A673 (cell line): Measurements from ENCODE around the gene HMCN2. TPM values are rescaled to one million over a fixed set of nuclear protein-coding genes. Genes with fewer than 3 reads are reported as not detected.

Experiments used
- BruUV-seq: library from RNA; stranded (reverse); fragments of 400-500 nt; replicated peaks from 2 replicates; lab custom pipeline; 2021; lab: Mats Ljungman, UMichigan
- CTCF ChIA-PET: fragments of 300-600 bp; sonication (Branson Sonifier 250); formaldehyde crosslinking; loops from one replicate; lab custom pipeline; 2022; ENCODE audit warnings: antibody characterized with exemption; lab: Charles Lee
- POLR2A ChIA-PET: fragments of 300-600 bp; sonication (Branson Sonifier 250); formaldehyde crosslinking; loops from one replicate; lab custom pipeline; 2022; ENCODE audit warnings: antibody characterized with exemption; ENCODE audit not compliant: low non-redundant PET; lab: Charles Lee
- DNase-seq: peaks from one replicate; pipeline ENCODE4 v3.0.0-alpha.2; 2015; ENCODE audit warnings: low spot score
- H3K27ac ChIP-seq: fragments of 200-600 bp; sonication (generic); 2 replicates; pipeline ENCODE4 v1.5.1; 2016; ENCODE audit warnings: mixed run types, low read depth, mild to moderate bottlenecking, mixed read lengths, antibody characterized with exemption, low read length; ENCODE audit not compliant: poor library complexity, severe bottlenecking
- H3K27me3 ChIP-seq: fragments of 200-600 bp; sonication (generic); replicated peaks from 2 replicates; pipeline ENCODE4 v1.6.1; 2017; ENCODE audit warnings: mixed run types, low read depth, mild to moderate bottlenecking, mixed read lengths, antibody characterized with exemption, low read length; ENCODE audit not compliant: insufficient read depth, poor library complexity
- H3K36me3 ChIP-seq: fragments of 200-600 bp; sonication (generic); 2 replicates; pipeline ENCODE4 v1.6.1; 2016; ENCODE audit warnings: mixed run types, mild to moderate bottlenecking, mixed read lengths, antibody characterized with exemption, low read length; ENCODE audit not compliant: insufficient read depth, poor library complexity, severe bottlenecking
- H3K4me1 ChIP-seq: fragments of 200-600 bp; sonication (generic); 2 replicates; pipeline ENCODE4 v1.6.1; 2017; ENCODE audit warnings: mixed run types, mild to moderate bottlenecking, mixed read lengths, antibody characterized with exemption, low read length; ENCODE audit not compliant: insufficient read depth, poor library complexity, severe bottlenecking
- H3K4me3 ChIP-seq: fragments of 200-600 bp; sonication (generic); 2 replicates; pipeline ENCODE4 v1.5.1; 2016; ENCODE audit warnings: low read depth, mixed run types, mild to moderate bottlenecking, mixed read lengths, low read length; ENCODE audit not compliant: poor library complexity, severe bottlenecking
- H3K9me3 ChIP-seq: fragments of 200-600 bp; sonication (generic); 2 replicates; pipeline ENCODE4 v1.6.1; 2016; ENCODE audit warnings: mixed run types, low read depth, mild to moderate bottlenecking, mixed read lengths, antibody characterized with exemption, low read length; ENCODE audit not compliant: poor library complexity, severe bottlenecking
- CTCF ChIP-seq: fragments of 300-800, 200-600 bp; sonication (generic); conservative IDR thresholded peaks from 2 replicates; pipeline ENCODE4 v1.5.1; 2017; ENCODE audit warnings: low read depth, mild to moderate bottlenecking, antibody characterized with exemption, low read length, moderate library complexity, mixed read lengths
- EZH2 ChIP-seq: fragments of 200-600 bp; sonication (generic); IDR thresholded peaks from 2 replicates; pipeline ENCODE4 v1.6.1; 2017; ENCODE audit warnings: borderline replicate concordance, low read depth, mild to moderate bottlenecking, mixed read lengths, antibody characterized with exemption, low read length; ENCODE audit not compliant: poor library complexity, severe bottlenecking
- intact Hi-C: fragments of 100-400 bp; cut with micrococcal nuclease; formaldehyde crosslinking; loops from one replicate; pipeline ENCODE4 v1.10.0; 2022; ENCODE audit not compliant: unreplicated experiment
- total RNA-seq: library from RNA; stranded (reverse); gene quantifications from 2 replicates; pipeline ENCODE4 v1.2.3, GENCODE V29; 2021

Gene HMCN2
- total RNA-seq, 1 experiment from 2014 or later = 0.28 TPM

GRCh38 chr9:130260816-130261765 lies 4.5 kb upstream of the HMCN2 start:
- intact Hi-C loops = no loop called here
- H3K9me3 ChIP-seq = no peaks in the 10 kb centered on the region
- ChIA-PET POLR2A (no interaction called here), CTCF (no interaction called here)
- no TSS peak for BruUV-seq
- H3K36me3 ChIP-seq = no peaks in the 10 kb centered on the region
- no peak overlapping the region for H3K4me3 ChIP-seq
- no peaks in the 10 kb centered on the region for H3K4me1 ChIP-seq
- no peak for DNase-seq
- peaks cover 54% of the 10 kb centered on the region for H3K27me3 ChIP-seq
- TF ChIP-seq EZH2 (no peak), CTCF (no peak)
- no peak overlapping the region for H3K27ac ChIP-seq

GRCh38 chr9:130262061-130262745 lies 3.4 kb upstream of the HMCN2 start:
- Histone ChIP-seq H3K4me1 (no peaks in the 10 kb centered on the region), H3K36me3 (no peaks in the 10 kb centered on the region), H3K9me3 (no peaks in the 10 kb centered on the region), H3K27ac (no peak overlapping the region), H3K27me3 (peaks cover 65% of the 10 kb centered on the region), H3K4me3 (no peak overlapping the region)
- BruUV-seq = no TSS peak
- intact Hi-C loops = no loop called here
- TF ChIP-seq CTCF = no peak
- TF ChIP-seq EZH2 = no peak
- ChIA-PET CTCF (no interaction called here), POLR2A (no interaction called here)
- DNase-seq = no peak

- H3K4me1 ChIP-seq = no peaks in the 10 kb centered on the region
- DNase-seq = no peak
- TF ChIP-seq EZH2 = no peak
- ChIA-PET POLR2A (no interaction called here), CTCF (no interaction called here)
- no peaks in the 10 kb centered on the region for H3K36me3 ChIP-seq
- no peaks in the 10 kb centered on the region for H3K9me3 ChIP-seq
- intact Hi-C loops = no loop called here
- no peak overlapping the region for H3K4me3 ChIP-seq
- BruUV-seq = no TSS peak
- peaks cover 71% of the 10 kb centered on the region for H3K27me3 ChIP-seq
- no peak overlapping the region for H3K27ac ChIP-seq
These were observed 2.8 kb upstream of the HMCN2 start for GRCh38 chr9:130262771-130263170.
